HepG2 (cell line): ENCODE results near the gene IFNAR1.

Experiments
- CEBPZ ChIP-seq: IDR thresholded peaks from 2 replicates; pipeline ENCODE4 v1.6.1; 2012; ENCODE audit warnings: low read length, improper control_type of control experiment
- CTCF ChIP-seq: sonication (generic); formaldehyde crosslinking; IDR thresholded peaks from 2 replicates; pipeline ENCODE4 v1.5.0; 2020; ENCODE audit warnings: mild to moderate bottlenecking, missing genetic modification reagents, moderate library complexity
- EHMT2 ChIP-seq: fragments of 200-600 bp; sonication (generic); IDR thresholded peaks from 2 replicates; pipeline ENCODE4 v1.7.0; 2017; ENCODE audit warnings: antibody characterized with exemption, low read depth, low read length, borderline replicate concordance
- HCFC1 ChIP-seq: fragments of 150-350 bp; IDR thresholded peaks from 2 replicates; pipeline ENCODE4 v1.6.1; 2014; ENCODE audit warnings: low read depth, low read length
- JUNB ChIP-seq: sonication (generic); formaldehyde crosslinking; IDR thresholded peaks from 2 replicates; pipeline ENCODE4 v1.8.0; 2022; ENCODE audit warnings: missing genetic modification reagents, mild to moderate bottlenecking, borderline replicate concordance
- NR2C2 ChIP-seq: sonication (generic); formaldehyde crosslinking; IDR thresholded peaks from 2 replicates; pipeline ENCODE4 v1.4.0; 2020; ENCODE audit warnings: missing genetic modification reagents, mild to moderate bottlenecking, moderate library complexity, borderline replicate concordance
- POLR2AphosphoS5 ChIP-seq: IDR thresholded peaks from 2 replicates; pipeline ENCODE4 v1.6.1; 2012; ENCODE audit warnings: low read depth, low read length
- SP1 ChIP-seq, 2 experiments: fragments of 450-650 bp in 1 of 2; sonication (generic) in 1 of 2; formaldehyde crosslinking in 1 of 2; IDR thresholded peaks; 2 replicates each; pipeline versions ENCODE4 v1.4.0 to v1.6.1; 2016 to 2020; ENCODE audit warnings: missing genetic modification reagents in 1 of 2
- TAF1 ChIP-seq: sonication (generic); formaldehyde crosslinking; IDR thresholded peaks from 2 replicates; pipeline ENCODE4 v1.4.0; 2020; ENCODE audit warnings: missing genetic modification reagents

- no peak for TF ChIP-seq SP1 (IDR thresholded peaks at IDR 0.05)
- TF ChIP-seq SP1 (CRISPR knock-in tag; IDR thresholded peaks at IDR 0.05) = no peak
- TF ChIP-seq EHMT2 = no peak
- TF ChIP-seq CEBPZ = no peak
- no peak for TF ChIP-seq HCFC1
- TF ChIP-seq TAF1 (CRISPR knock-in tag) = no peak
- TF ChIP-seq NR2C2 = no peak
- TF ChIP-seq CTCF (CRISPR knock-in tag) = no peak
- no peak for TF ChIP-seq JUNB (CRISPR knock-in tag)
- TF ChIP-seq POLR2AphosphoS5 = no peak
Measured at GRCh38 chr21:33384841-33385331, 60.1 kb downstream of the IFNAR1 start.
